HepG2 (cell line): Measurements from ENCODE around the gene CYP17A1.
A peak's percentile ranks its signal among the peaks of the same experiment; 100 is the strongest.

Experiments used
- CTCF ChIP-seq: sonication (generic); formaldehyde crosslinking; IDR thresholded peaks from 2 replicates; pipeline ENCODE4 v1.5.0; 2020; ENCODE audit warnings: mild to moderate bottlenecking, missing genetic modification reagents, moderate library complexity
- EZH2 ChIP-seq: conservative IDR thresholded peaks from 2 replicates; pipeline ENCODE4 v1.6.1; 2012; ENCODE audit warnings: mild to moderate bottlenecking, low read depth, low read length, moderate library complexity
- NR2C2 ChIP-seq: sonication (generic); formaldehyde crosslinking; IDR thresholded peaks from 2 replicates; pipeline ENCODE4 v1.4.0; 2020; ENCODE audit warnings: missing genetic modification reagents, mild to moderate bottlenecking, moderate library complexity, borderline replicate concordance
- ZFX ChIP-seq: sonication (generic); formaldehyde crosslinking; IDR thresholded peaks from 2 replicates; pipeline ENCODE4 v1.4.0; 2020; ENCODE audit warnings: mild to moderate bottlenecking, low read depth, missing genetic modification reagents, moderate library complexity
- ZGPAT ChIP-seq: IDR thresholded peaks from 2 replicates; pipeline ENCODE4 v1.6.1; 2016; ENCODE audit warnings: mild to moderate bottlenecking
- ZNF691 ChIP-seq: sonication (generic); formaldehyde crosslinking; IDR thresholded peaks from 2 replicates; pipeline ENCODE4 v1.4.0; 2020; ENCODE audit warnings: missing genetic modification reagents, low read depth, mild to moderate bottlenecking, borderline replicate concordance
- ZNF839 ChIP-seq: sonication (generic); formaldehyde crosslinking; IDR thresholded peaks from 2 replicates; pipeline ENCODE4 v1.4.0; 2020; ENCODE audit warnings: missing genetic modification reagents, mild to moderate bottlenecking, borderline replicate concordance

GRCh38 chr10:102835007-102835482 is 2.2 kb downstream of the CYP17A1 start:
- TF ChIP-seq ZGPAT (CRISPR knock-in tag) = no peak
- no peak for TF ChIP-seq EZH2
- TF ChIP-seq ZNF691 (CRISPR knock-in tag) = no peak
- no peak for TF ChIP-seq NR2C2 (CRISPR knock-in tag)
- TF ChIP-seq ZNF839 = no peak
- no peak for TF ChIP-seq ZFX (CRISPR knock-in tag)
- TF ChIP-seq CTCF (CRISPR knock-in tag) = peak; percentile 98
